EL (cell line): ENCODE data around the gene WNT3A.

Experiments
- DNase-seq: peaks from one replicate; pipeline ENCODE4 v3.0.0-alpha.2; 2016

WNT3A gene

DNA sequence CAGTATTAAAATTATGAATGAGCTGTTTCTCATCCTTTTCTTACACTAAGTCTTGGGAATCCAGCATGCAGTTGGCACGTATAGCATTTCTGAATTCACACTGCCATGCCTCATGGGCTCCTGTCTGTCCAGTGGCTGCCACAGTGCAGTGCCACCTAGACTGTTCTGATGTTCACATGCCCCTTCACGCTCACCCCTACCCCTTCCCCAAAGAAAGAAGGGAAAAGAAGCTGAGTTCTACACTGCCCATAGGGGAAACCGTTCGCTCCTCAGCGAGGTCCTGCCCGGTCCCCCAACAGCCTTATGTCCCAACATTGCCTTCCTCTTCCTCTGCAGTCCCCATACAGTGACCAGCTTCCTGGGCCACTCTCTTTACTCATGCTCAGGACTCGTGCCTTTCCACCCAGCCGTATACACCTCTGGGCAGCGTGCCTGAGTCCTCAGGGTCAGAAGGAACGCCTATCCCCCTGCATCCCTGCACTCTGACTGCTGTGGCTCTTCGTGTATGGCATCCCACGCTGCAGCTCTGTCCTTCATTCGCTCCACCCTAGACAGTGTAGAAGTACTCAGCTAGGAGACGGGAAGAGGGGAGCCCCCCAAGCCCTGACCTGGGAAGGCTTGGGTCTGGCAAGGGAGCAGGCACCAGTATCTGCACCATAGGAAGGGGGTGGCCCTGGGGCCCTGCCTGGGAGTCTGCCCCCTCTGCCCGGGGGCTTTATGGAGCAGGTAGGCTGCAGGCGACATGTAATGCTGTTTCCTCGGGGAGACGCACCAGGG lies 51.6 kb downstream of the WNT3A start:
- DNase-seq, result no peak

DNA sequence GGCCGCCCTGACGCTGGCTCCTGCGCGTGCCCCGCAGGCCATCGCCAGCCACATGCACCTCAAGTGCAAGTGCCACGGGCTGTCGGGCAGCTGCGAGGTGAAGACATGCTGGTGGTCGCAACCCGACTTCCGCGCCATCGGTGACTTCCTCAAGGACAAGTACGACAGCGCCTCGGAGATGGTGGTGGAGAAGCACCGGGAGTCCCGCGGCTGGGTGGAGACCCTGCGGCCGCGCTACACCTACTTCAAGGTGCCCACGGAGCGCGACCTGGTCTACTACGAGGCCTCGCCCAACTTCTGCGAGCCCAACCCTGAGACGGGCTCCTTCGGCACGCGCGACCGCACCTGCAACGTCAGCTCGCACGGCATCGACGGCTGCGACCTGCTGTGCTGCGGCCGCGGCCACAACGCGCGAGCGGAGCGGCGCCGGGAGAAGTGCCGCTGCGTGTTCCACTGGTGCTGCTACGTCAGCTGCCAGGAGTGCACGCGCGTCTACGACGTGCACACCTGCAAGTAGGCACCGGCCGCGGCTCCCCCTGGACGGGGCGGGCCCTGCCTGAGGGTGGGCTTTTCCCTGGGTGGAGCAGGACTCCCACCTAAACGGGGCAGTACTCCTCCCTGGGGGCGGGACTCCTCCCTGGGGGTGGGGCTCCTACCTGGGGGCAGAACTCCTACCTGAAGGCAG lies 52.3 kb downstream of the WNT3A start:
- DNase-seq, result no peak

DNA sequence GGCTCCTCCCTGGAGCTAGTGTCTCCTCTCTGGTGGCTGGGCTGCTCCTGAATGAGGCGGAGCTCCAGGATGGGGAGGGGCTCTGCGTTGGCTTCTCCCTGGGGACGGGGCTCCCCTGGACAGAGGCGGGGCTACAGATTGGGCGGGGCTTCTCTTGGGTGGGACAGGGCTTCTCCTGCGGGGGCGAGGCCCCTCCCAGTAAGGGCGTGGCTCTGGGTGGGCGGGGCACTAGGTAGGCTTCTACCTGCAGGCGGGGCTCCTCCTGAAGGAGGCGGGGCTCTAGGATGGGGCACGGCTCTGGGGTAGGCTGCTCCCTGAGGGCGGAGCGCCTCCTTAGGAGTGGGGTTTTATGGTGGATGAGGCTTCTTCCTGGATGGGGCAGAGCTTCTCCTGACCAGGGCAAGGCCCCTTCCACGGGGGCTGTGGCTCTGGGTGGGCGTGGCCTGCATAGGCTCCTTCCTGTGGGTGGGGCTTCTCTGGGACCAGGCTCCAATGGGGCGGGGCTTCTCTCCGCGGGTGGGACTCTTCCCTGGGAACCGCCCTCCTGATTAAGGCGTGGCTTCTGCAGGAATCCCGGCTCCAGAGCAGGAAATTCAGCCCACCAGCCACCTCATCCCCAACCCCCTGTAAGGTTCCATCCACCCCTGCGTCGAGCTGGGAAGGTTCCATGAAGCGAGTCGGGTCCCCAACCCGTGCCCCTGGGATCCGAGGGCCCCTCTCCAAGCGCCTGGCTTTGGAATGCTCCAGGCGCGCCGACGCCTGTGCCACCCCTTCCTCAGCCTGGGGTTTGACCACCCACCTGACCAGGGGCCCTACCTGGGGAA lies 53.0 kb downstream of the WNT3A start:
- DNase-seq, result peak; percentile 64

- DNase-seq, result peak; percentile 42
Measured at GRCh38 chr1:228060458-228061190, 53.8 kb downstream of the WNT3A start.

DNA sequence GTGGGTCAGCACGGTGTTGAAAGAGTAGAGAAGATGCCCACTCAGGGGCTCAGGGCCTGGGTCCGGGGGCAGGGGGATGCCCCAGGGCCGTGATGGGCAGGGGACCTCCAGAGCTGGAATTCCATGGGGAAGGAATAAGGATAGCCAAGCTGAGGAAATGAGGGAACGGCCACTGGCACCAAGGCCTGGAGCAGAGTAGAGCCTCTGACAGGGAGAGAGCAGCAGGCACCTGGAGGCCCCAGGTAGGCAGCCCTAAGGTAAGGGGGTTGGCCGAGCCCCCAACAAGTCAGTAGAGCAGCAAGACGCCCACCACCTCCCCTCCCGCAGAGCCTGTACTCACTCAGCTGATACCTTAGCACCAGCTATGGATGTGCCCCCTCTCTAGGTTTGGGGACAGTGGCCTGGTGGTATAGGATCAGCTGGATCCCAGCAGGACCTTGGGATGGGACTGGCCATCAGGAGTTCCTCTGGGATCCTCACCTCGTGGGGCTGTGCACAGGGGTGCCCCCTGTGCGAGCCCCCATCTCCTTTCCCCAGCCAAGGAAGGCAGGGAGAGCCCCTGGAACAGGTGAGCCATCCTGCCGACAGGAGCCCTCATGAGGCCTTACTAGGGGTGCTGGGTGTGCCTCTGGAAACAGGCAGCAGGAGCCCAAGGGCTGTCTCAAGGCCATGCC lies 54.8 kb downstream of the WNT3A start:
- no peak for DNase-seq

DNA sequence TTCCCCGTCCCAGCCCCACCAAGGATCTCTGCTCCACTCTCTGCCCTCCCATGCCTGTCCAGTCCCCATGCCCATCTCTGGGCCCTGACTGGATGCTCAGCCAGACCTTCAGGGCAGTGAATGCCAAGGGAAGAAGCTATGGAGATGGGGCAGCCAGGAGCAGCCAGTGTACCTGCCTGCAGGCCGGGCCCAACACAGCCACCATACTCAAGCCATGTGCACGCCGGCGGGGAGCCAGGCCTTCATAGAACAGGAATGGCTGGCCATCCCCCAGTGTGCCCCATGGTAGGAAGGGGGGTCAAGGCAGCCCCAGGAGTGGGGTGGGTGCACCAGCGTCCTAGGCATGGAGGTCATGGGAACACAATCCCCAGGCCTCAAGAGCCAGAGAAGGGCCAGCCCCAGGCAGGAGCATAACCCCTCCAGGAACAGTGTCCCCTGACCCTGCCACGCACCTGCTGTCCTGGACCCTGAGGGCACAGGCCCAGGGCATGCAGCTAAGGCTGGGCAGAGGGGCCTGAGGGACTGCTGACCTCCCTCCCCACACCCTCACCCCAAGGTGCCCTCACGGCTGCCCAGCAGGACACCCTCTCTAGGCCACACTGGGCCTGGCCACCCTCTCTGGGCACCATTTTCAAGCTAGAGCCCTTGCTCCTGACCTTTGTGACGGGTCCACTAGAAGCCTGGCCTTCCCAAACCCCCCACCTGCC lies 55.4 kb downstream of the WNT3A start:
- DNase-seq, result no peak

GRCh38 chr1:228062812-228063211 lies 56.0 kb downstream of the WNT3A start:
- DNase-seq, result no peak

DNA sequence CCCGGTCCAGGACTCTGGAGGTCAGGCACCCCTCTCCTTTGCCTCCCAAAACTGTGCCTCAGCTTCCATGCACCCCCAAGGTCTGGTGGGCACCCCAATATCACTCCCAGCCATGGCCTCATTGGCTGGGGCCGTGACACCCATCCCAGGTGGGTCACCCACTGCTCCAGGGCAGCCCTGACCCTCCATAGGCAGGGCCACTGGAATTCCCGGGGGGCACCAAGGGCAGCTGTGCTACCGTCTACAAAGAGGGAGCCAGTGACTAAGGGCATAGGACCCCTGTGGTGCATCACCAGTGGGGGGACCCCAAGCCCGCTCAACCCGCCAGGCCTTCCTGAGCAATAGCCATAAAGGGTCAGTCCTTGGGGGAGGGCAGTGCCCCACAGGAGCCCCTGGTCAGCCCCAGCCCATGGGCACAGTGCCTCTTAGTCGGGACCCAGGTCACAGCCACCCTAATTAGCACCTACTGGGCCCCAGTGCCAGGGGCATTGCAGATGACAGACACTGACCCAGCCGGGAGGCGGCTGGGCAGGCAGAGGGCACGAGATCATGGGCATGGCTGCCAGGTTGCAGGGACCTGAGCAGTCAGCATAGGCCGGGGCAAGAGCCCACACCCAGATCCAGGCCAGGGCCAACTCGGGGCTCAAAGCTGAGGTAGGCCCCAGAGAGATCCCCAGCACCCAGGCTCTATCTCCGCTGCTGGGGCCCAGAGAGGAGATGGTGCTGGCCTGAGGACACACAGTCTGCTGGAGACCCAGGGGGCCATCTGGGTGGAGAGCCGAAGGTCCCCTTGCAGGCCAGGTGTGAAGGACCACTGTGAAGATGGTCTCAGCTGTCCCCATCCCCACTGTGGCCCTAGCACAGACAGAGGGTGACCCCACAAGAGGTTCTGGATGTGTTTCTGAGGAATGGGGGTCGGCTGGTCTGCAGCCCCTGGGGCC lies 56.7 kb downstream of the WNT3A start:
- DNase-seq, result no peak

DNA sequence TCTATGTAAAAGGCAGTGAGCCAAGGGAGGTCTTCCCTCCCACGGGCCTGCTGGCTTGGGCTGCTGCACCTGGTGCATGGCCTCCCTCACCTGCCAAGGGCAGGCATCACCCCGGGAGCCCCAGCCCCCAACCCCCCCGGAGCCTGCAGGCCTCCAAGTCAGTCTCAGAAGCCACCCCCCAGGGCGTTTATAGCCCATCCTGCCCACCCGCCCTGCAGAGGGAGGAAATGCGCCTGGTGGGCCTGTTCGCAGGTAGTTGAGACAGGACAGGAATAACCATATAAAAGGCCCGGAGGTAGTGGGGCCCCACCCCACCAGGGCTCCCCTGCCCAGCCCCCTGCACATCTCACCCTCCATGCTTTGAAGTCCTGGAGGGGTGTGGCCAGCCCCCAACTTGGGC lies 57.5 kb downstream of the WNT3A start:
- DNase-seq, result no peak

DNA sequence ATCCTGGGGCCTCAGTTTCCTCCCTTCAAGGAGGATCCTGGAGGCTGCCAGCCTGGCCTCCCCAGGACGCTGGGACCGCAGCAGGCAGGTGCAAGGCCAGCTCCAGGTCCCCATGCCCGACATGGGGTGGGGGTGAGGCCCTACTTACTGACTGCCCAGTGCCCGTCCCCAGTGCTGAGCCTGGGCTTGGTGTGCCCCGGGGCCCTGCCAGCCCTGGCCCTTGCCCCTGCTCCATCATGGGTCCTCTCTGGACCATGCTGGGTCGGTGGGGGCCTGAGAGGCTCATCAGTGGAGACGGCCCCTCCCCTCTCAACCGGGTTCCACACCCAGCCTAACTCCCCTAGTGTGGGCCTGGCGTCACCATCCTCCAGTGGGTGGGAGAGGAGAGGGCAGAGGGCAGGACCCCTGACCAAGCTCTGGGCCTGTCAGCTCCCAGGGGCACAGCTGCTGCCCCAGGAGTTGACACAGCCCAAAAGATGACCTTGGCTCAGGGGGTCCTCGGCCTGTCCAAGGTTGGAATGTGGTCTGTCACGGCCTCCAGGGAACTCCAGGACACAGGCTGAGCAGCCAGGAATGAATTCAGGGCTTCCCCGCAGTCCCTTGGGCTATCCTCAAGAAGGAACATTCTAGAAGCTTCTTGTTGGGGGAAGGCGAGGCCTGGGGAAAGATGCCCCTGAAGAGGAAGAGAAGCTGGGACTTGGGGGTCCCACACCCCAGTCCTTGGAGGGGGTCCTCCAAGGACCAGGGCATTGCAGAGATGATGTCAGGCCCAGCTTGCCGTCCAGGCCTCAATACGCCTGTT lies 58.1 kb downstream of the WNT3A start:
- no peak for DNase-seq

GRCh38 chr1:228065543-228066347 lies 58.9 kb downstream of the WNT3A start:
- DNase-seq, result no peak

DNA sequence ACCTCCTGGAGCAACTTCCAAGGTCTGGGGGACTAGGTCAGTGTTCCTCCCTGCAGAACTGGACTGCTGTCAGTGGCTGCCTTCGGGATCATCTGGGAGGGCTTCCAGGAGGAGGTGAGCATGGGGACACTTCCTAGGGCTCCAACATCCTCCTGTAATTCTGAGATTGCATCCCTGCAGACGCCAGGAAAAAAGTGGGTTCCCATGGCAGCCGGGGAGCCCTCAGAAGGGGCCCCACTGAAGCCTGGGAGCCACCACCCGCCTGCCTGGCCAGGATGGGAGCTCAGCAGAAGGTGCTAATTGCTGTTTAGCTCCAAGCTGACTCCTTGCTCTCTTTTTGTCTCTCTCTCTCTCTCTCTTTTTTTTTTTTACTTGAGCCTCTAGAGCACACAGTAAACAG lies 59.6 kb downstream of the WNT3A start:
- DNase-seq, result no peak

DNA sequence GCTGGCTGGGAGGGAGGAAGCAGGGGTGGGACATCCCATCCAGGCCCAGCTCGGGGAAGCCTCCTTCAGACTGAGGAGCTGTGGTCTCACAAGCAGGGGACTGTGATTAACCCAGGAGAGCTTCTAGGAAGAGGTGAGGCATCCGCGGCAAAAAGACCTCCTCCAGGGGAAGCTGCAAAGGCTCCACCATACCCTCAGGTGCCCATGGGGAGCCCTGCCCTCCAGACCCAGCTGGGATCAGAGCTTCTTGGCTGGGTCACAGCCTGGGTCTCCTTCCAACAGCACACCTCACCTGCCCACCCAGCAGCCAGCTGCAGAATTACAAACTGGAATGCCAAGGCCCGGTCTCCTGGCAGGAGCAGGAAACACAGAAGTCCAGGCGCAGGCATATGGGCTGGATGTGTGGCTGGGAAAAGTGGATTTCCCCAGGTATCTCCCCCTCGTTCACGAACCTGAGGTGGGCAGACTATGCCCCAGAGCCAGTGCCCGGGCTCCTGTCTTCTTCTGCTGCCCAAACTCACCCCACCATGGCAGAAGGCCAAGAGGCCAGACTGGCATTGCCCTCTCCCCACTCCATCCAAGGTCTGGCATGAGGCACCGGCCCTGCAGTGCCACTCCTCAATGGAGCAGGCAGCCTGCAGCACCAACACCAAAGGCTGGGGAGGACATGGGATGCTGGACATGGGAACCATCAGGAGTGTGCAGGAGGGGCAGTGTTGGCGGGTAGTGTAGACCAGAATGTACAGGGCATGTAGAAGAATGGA lies 60.3 kb downstream of the WNT3A start:
- DNase-seq, result no peak

DNA sequence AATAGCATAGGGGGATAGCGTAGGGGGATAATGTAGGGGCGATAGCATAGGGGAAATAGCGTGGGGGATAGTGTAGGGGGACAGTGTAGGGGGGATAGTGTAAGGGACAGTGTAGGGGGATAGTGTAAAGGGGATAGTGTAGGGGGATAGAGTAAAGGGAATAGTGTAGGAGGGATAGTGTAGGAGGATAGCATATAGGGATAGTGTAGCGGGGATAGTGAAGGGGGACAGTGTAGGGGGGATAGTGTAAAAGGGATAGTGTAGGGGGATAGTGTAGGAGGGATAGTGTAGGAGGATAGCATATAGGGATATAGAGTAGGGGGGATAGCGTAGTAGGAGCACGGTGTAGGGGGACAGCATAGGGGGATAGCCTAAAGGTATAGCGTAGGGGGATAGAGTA lies 61.6 kb downstream of the WNT3A start:
- no peak for DNase-seq

- DNase-seq, result no peak
Measured at GRCh38 chr1:228070173-228070572, 63.4 kb downstream of the WNT3A start.

- DNase-seq, result no peak
Measured at GRCh38 chr1:228070851-228071250, 64.1 kb downstream of the WNT3A start.

DNA sequence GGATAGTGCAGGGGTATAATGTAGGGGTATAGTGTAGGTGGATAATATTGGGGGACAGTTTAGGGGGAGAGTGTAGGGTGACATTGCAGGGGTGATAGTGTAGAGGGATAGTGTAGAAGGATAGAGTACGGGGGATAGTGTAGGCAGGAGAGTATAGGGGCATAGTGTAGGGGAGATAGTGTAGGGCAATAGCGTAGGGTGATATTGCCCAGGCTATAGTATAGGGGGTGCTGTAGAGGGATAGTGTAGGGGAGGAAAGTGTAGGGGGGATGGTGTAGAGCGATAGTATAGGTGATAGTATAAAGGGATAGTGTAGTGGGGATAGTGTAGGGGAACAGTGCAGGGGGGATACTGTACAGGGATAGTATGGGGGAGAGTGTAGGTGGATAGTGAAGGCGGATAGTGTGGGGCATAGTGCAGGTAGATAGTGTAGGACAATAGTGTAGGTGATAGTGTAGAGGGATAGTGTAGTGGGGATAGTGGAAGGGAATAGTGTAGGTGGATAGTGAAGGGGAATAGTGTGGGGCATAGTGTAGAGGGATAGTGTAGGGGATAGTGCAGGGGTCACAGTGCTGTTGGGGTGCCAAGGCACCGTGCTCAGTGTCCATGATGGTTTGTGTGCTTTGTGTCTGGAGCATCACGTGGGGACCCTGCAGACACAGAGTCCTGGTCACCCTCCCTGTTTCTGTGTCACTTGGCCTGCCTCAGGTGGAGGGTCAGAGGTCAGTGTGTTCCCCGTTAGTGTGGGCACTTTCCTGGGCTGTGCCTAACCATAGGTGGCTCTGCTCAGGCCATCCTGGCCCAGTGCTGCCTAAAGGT lies 65.2 kb downstream of the WNT3A start:
- no peak for DNase-seq
